HG03460 (cell line): ENCODE measurements around the gene ELAVL3.
"Not testable (repeated sequence)": the region's sequence is repeated elsewhere in the genome, so short reads cannot be mapped to it uniquely, and the experiment has no call there.

Experiments used
- ATAC-seq: cut with Tn5 transposase; IDR thresholded peaks from one replicate; pipeline ENCODE4 v1.9.1; 2021; ENCODE audit not compliant: unreplicated experiment

The ELAVL3 gene

DNA sequence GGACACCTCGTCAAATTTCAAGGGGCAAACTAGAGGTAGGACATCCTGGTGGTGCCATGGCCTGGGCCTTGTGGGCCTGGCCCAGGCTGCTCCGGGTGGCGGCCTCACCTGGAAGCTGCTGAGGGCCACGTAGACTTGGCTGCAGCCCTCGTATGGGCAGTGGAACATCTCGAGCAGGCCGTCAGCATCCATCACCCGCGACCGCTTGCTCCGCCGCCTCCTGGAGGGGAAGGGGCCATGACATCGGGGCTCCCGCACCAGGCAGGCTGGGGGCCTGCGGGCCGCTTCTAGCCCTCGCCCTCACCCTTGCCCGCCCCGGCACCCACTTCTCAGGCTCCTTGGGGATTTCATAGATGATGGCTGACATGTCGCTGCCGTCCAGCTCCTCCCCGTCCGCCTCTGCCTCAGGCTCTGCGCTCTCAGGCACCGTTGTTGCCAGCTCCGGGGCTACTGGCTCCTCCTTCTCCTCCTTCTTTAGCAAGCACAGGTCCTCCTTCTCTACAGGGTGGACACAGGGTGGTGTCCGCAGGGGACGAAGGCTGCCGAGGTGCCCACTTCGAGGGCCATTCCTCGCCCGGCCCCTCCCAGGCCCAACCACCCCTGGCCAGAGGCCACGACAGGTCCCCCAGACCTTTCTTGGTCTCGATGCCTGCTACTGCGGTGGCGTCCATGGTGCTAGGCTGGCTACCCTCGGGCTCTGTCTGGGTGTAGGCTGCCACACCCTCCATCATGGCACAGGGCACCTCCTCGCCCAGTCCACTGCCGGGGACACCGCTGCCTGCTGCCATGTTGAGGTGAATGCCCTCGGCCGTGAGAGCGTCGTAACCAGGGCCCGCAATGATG lies 6.0 kb upstream of the ELAVL3 start:
- ATAC-seq = no peak

DNA sequence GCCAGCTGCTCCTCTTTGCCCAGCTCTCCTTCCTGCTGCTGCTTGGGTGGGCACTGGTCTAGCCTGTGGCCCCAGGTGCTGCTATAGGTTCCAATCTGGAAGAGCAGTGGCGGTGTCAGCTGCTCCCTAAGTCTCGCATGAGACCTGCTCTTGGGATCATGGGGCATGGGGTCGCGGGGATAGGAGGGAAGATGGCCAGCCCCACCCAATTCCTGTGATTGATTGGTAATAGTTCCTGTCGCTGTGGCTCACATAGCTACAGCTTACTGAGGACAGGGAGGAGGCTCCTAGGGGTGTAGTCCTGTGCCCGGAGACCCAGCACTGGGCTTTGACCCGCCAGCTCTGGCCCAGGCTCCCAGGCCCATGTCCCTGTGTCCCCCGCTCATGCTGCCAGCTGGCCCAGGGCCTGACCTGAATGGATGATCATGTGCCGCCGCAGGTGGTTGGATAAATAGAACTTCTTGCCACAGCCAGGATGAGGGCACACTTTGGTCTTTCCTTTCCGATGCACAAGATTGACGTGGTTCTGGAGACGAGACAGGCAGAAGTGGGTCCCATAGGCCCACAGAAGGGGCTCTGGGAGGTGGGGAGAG lies 4.5 kb upstream of the ELAVL3 start:
- no peak for ATAC-seq

DNA sequence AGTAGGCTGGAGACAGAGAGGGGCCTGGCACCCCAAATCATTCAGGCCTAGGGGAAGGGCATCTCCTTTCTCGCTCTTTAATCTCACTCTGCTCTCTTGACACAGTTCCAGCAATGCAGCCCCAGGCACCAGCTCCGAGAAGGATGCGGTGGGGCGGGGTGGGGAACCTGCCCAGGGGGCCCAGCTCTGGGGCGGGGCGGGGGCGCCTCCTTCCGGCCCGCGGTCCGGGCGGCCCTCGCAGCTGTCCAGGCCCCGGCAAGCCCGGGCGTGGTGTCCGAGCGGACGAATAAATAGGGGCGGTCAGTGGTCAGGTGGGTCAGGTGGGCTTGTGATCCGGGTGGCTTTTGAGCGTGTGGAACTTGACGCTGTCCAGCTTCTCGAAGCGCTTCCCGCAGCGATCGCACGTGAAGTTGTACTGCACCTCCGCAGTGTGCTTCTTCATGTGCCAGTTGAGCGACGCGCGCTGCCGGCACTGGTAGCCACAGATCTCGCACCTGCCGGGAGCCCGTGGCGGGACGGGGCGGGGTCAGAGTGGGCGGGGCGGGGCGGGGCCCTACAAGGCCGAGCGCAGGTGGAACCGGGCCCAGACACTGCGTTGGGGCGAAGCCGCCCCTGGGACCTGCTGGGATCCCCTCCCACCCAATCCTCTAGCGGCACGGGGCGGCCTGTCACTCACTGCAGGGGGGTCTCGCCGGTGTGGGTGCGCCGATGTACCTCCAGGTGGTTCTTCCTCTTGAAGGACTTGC lies 2.7 kb upstream of the ELAVL3 start:
- ATAC-seq = no peak

DNA sequence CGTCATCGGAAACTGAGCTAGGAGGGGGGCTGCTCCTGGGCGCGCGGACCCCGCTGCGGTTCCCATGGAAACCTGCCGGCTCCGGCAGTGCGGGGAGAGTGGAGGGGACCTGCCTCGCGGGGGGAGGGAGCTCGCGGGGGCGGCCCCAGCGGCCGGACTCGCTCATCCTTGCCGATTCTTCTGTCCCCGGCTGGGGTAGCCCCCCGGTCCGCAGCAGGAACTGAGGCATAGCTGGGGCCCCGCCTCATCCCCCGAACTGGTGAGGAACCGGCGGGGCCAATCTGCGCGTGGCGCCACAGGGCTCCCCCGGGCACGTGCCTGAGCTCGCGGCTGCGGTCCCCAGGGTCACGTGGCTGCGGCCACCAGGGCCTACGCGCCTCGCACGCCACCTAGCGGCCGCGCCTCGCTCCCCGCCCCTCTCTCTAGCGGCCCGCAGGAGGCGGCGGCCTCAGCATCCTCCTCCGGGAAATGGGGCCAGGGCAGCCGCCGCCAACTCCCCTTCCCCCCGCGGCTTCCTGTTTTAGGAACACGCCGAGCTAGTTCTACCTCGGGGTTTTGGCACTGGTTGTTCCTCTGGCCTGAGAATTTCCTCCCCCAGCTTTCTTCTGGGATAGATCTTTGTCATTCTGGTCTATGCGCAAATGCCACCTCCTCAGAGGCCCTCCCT lies 1.7 kb upstream of the ELAVL3 start:
- peak; percentile 56 for ATAC-seq

DNA sequence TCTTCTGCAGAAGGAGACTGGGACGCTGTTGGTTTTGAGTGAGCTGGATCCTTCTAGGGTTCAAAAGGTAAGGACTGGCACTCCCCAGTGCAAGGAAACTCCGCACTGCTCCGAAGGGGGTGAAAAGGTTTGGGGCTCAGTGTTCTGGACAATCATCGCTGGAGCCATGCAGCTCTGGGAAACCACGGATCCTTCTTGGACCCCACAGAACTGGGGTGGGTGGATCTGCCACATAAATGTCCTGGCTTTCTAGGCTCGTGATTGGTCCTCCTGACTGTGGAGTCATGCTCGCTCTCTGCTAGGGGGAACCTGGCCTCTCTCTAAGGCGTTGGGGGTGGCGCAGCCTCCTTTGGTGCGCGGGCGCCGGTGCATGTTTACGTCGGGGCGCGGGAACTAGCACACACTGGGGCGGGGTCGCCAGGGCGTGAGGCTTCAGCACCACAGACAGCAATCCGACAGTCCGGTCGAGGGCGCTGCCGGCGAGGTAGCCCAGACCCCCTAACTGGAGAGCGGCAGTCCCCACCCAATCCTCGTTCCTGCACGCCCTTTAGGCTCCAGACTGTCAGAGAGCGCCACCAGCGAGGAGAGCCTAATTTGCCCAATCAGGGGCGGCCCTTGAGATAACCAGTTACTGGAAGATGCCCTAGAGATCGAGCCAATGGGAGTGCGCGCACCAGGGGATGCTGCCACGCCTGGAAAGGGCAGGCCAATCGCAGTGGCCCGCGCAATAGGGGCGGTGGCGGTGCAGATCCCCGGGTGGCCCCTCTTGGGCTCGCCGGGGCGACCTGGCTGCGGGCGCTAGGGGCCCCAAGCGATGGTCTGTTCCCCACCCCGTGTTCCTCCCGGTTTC lies 913 bp upstream of the ELAVL3 start:
- ATAC-seq = peak; percentile 58

DNA sequence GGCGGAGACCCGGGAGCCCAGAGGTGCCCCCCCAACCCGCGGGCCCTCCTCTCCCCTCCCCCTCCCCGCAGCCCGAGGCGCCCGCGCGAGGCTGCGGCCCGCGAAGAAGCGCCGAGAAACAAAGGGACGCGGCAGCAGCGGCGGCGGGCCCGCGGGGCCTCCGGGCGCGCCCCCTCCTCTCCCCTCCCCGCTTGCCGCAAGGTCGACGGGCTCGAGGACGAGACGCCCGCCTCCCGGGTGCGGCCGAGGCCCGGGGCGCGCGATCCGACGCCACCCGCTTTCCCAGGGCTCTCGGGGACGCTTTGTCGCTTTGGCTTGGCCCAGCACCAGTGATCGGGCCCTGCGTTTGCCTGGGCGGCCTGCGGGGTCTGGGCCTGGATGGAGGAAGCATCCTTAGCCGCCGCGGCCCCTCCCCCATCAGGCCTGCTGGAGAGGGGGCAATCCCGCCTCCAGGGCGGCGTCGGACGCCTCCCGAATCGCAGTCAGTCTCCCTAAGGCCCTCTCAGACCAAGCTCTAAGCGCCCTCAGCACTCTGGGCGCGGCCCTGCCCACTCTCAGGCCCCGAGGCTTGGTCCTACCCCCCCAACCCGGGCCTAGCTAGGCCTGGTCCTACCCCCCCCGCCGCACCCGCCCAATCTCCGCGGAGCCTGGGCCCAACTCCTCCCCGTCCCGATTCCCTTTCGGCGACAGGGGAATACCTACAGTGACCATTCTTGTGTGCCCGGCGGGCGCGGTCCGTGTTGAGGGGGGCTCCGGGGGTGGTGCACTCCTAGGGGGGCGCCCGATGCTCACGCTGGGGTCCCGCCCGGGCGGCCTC lies 740 bp downstream of the ELAVL3 start:
- ATAC-seq = no peak

DNA sequence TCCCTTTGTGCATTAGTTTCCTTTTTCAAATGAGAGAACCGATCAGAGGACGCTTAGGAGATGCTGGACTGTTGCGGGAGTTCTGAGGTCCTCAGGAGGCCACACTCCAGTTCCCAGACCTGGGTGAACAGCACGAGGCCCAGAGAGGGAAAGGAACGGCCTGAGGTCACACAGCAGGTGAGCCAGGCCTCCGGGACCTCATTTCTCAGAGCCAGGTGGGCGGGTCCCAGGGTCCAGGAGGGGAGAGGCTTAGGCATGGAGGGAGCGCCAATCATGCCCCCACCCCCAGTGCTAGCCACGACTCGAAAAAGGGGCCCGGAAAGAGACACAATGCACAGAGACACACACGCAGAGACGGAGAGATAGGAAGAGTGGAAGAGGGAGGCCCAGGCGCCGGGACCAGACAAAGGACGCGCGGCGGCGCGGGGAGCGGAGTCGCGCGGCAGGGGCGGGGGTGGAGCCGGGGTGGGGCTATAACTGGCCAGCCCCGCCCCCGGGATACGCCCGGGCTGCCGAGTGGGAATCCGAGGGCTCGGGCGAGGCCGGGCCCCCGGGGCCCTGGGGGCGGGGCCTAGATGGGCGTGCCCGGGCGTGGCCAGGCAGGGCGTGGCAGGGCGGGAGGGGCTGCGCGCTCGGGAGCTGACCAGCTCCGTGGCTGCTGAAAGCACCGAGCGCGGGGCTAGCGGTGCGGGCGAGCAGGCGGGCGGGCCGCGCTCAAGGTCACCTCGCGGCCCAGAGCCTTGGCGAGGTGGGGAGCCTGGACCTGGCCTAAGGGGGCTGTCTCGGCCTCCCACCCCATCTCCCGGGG lies 1.6 kb downstream of the ELAVL3 start:
- ATAC-seq = no peak

DNA sequence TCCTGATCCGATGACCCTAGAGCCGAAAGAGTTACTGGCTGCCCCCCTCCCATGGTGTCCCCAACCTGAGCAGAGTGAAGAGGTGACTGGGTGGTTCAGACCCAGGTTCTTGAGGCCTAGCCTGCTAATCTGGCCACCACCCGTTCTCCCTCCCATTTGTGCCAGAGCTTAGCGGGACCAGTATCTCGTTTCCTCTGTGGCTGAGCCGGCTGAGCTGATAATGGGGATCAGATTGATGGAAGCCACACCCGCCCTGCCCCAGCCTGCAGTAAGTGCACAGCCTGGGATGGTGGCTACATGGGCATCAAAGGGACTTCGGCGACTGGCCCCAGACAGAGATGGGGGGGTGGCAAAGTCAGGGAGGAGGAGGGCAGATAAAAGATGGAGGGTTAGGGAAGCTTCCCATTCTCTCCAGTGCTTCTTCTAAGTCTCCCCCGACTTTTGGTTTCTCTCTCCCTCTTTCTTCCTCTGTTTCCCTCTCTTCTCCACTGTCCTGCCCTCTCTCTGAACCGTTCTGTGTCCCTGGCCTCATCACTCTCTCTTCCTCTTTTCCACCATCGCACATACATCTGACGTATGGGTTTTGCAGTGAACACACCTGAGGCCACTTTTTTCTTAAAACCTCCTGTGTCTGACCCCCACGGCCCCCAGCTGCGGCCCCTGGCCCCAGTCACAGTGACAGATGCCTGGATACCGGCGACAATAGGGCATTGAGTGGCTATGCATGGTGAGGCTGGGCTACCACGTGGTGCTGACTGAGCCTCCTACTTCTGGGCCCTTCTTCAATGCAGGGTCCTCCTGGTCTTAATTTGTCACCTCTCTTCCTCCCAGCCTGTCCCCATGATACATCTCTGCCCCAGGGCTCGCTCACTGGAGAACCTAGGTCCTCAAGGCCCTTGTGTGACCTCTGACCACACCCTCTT lies 2.4 kb downstream of the ELAVL3 start:
- no peak for ATAC-seq

DNA sequence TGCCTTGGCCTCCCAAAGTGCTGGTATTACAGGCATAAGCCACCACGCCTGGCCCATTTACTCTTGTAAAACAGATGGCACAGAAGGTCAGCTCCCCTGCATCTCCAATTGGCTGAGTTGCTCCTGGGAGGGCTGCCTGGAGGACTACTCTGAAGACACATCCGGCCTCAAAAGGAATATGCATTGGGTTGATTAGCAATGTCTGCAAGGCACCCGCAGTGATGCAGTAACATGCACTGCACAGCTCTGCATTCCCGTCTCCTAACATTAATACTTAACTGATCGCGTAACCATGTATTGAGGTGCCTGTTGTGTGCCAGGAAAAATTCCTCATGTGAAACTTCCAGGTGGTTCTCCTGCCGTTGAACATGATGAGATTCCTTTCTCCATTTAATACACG lies 5.0 kb downstream of the ELAVL3 start:
- ATAC-seq = no peak

DNA sequence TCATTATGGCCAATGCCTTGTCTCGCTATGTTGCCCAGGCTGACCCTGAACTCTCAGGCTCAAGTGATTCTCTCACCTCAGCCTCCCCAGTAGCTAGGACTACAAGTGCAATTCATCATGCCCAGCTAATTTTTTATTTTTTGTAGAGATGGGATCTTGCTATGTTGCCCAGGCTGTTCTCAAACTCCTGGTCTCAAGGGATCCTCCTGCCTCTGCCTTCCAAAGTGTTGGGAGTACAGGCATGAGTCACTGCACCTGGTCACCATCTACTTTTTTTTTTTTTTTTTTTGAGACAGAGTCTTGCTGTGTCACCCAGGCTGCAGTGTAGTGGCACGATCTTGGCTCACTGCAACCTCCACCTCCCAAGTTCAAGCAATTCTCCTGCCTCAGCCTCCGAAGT lies 5.5 kb downstream of the ELAVL3 start:
- not testable (repeated sequence) for ATAC-seq

DNA sequence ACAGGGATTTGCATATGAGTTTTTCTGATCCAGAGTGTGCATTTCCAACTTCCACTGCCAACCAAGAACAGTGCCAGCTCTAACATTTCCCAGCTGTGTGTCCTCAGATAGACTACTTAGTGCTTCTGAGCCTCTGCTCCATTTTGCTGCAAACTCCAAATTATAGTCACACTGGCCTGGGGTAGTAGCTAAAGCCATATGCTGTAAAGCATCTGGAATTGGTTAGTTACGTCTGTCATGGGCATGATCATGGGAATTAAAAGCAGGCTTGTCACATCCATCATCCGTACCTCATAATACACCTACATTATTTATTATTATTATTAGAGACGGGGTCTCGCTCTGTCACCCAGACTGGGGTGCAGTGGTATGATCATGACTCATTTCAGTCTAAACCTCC lies 7.1 kb downstream of the ELAVL3 start:
- ATAC-seq = no peak

DNA sequence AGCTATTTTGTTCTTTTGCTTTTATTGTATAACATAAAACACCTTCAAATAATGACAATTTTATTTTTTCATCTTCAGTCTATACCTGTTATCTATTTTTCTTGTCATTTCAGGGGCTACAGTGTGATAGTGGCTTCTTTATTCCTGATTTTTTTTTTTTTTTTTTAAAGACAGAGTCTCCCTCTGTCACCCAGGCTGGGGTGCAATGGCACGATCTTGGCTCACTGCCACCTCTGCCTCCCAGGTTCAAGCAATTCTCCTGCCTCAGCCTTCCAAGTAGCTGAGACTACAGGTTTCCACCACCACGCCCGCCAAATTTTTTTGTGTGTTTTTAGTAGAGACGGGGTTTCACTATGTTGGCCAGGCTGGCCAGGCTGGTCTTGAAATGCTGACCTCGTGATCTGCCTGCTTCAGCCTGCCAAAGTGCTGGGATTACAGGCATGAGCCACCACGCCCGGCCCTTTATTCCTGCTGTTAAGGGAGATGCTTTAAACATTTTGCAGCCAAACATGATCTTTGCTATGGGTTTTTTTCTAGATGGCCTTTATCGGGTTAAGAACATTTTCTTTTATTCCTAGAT lies 12.5 kb downstream of the ELAVL3 start:
- ATAC-seq = not testable (repeated sequence)

DNA sequence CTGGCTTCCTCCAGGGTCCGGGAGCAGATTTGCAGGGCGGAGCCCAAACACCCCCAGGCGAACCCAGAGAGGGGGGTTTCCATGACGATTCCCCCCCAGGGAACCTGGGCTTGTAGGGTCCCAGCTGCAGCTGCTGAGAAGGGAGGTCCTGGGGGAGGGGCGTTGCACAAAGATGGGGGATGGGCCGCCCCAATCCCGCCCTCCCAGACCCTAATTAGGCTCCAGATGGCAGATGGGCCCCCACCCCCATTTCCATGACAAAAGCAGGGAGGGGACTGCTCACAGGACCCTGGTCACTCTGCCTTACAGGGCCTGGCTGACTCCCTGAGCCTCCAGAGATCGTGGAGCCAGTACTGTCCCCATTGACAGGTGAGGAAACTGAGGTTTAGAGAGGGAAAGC lies 15.2 kb downstream of the ELAVL3 start:
- no peak for ATAC-seq

DNA sequence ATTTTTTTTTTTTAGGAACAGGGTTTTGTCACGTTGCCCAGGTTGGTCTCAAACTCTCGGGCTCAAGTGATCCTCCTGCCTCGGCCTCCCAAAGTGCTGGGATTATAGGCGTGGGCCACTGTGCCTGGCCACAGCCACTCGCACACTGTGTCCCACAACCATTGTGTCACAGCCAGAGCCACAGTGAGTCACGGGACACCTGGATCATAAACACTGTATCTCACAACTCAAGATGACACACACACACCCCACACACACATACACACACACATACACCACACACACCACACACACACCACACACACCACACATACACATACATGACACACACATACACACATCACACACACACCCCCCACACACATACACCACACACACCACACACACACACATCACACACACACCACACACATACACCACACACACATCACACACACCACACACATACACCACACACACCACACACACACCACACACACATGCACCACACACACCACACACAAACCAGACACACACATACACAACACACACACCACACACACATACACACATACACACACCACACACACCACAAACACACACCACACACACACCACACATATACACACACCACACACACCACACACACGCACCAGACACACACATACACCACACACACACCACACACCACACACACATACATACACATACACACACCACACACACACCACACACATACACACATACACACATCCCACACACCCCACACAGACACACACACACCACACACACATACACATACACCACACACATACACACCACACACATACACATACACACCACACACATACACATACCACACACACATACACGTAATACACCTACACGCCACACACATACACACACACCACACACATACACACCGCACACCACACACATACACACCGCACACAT lies 16.2 kb downstream of the ELAVL3 start:
- no peak for ATAC-seq

DNA sequence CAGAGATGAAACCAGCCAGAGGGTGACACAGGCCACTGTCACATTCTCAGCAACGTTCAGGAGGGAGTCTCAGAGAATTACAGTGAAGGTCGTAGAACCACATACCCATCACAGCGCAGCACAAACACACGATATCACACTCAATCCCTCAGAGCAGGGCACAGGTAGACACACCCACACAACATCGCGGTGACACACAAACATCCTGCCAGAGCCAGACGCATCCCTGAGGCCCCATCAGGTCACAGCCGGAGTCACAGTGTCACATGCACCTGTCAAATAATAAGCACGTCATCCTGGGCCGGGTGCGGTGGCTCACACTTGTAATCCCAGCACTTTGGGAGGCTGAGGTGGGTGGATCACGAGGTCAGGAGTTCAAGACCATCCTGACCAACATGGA lies 17.5 kb downstream of the ELAVL3 start:
- no peak for ATAC-seq

DNA sequence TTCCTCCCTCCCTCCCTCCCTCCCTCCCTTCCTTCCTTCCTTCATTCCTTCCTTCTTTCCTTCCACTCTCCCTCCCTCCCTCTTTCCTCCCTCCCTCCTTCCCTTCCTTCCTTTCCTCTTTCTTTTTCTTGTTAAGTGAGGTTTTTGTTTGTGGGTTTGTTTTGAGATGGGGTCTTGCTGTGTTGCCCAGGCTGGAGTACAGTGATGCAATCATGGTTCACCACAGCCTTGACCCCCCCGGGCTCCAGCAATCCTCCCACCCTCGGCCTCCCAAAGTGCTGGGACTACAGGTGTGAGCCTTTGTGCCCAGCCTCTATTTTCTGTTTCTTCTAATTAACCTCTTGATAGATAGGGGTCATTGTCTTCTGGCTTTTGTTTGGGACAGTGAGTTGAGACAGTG lies 19.4 kb downstream of the ELAVL3 start:
- ATAC-seq = no peak
